SJCRH30 (cell line): ENCODE measurements around the gene OR2M3. TPM values are rescaled to one million over a fixed set of nuclear protein-coding genes. Genes with fewer than 3 reads are reported as not detected.

Experiments
- DNase-seq, 2 experiments: peaks; one replicate each; pipeline ENCODE4 v3.0.0-alpha.2; 2015 to 2020
- H3K27ac ChIP-seq: fragments of 250-450 bp; sonication (Bioruptor Pico); 2 replicates; pipeline ENCODE4 v1.5.1; 2020; ENCODE audit warnings: mild to moderate bottlenecking, moderate library complexity
- H3K27me3 ChIP-seq: fragments of 250-450 bp; sonication (Bioruptor Pico); 2 replicates; pipeline ENCODE4 v1.5.1; 2020; ENCODE audit warnings: mild to moderate bottlenecking, moderate library complexity
- H3K36me3 ChIP-seq: fragments of 250-450 bp; sonication (Bioruptor Pico); 2 replicates; pipeline ENCODE4 v1.5.1; 2020; ENCODE audit warnings: mild to moderate bottlenecking, moderate library complexity
- H3K4me1 ChIP-seq: fragments of 250-450 bp; sonication (Bioruptor Pico); 2 replicates; pipeline ENCODE4 v1.5.1; 2020; ENCODE audit warnings: mild to moderate bottlenecking, moderate library complexity
- H3K4me3 ChIP-seq: fragments of 250-450 bp; sonication (Bioruptor Pico); 2 replicates; pipeline ENCODE4 v1.5.1; 2020; ENCODE audit warnings: mild to moderate bottlenecking, moderate library complexity
- H3K9me3 ChIP-seq: fragments of 250-450 bp; sonication (Bioruptor Pico); replicated peaks from 2 replicates; pipeline ENCODE4 v1.5.1; 2020; ENCODE audit warnings: mild to moderate bottlenecking, moderate library complexity
- total RNA-seq: library from RNA; depleted of rRNA; stranded (reverse); fragments of >200 nt; shearing (Covaris generic); gene quantifications from 2 replicates; pipeline ENCODE4 v1.2.3, GENCODE V29; 2014; rRNA removed

OR2M3 gene
- total RNA-seq = 0.02 TPM in 1 of 2 replicates, not detected in the other

GRCh38 chr1:248196965-248197364 is at the start of gene OR2M3:
Gene OR2M3 (plus strand): TSS chr1:248197265. CDS start chr1:248203068, 5,803 bp downstream.
- no peak within 1 kb of the TSS for H3K4me3 ChIP-seq
- DNase-seq = no peak
- H3K4me1 ChIP-seq = no peaks in the 10 kb centered on the region
- no peaks in the 10 kb centered on the region for H3K9me3 ChIP-seq
- H3K36me3 ChIP-seq = no peaks in the 10 kb centered on the region
- H3K27me3 ChIP-seq = no peaks in the 10 kb centered on the region
- no peak within 1 kb of the TSS for H3K27ac ChIP-seq

- H3K27me3 ChIP-seq = no peaks in the 10 kb centered on the region
- no peak for DNase-seq
- H3K36me3 ChIP-seq = no peaks in the 10 kb centered on the region
- H3K27ac ChIP-seq = no peak overlapping the region
- no peak overlapping the region for H3K4me3 ChIP-seq
- no peaks in the 10 kb centered on the region for H3K4me1 ChIP-seq
- H3K9me3 ChIP-seq = no peaks in the 10 kb centered on the region
These were observed 44.8 kb upstream of the OR2M3 start for GRCh38 chr1:248152056-248152827.

- H3K4me1 ChIP-seq = no peaks in the 10 kb centered on the region
- H3K27me3 ChIP-seq = no peaks in the 10 kb centered on the region
- H3K27ac ChIP-seq = no peak overlapping the region
- H3K9me3 ChIP-seq = no peaks in the 10 kb centered on the region
- no peaks in the 10 kb centered on the region for H3K36me3 ChIP-seq
- DNase-seq = no peak
- H3K4me3 ChIP-seq = no peak overlapping the region
These were observed 41.1 kb upstream of the OR2M3 start for GRCh38 chr1:248155927-248156326.

GRCh38 chr1:248158758-248159157 is 38.3 kb upstream of the OR2M3 start:
- H3K4me3 ChIP-seq = no peak overlapping the region
- H3K27ac ChIP-seq = no peak overlapping the region
- no peaks in the 10 kb centered on the region for H3K9me3 ChIP-seq
- no peak for DNase-seq
- no peaks in the 10 kb centered on the region for H3K27me3 ChIP-seq
- H3K4me1 ChIP-seq = no peaks in the 10 kb centered on the region
- H3K36me3 ChIP-seq = no peaks in the 10 kb centered on the region

GRCh38 chr1:248164031-248164430 is 33.0 kb upstream of the OR2M3 start:
- no peaks in the 10 kb centered on the region for H3K9me3 ChIP-seq
- no peak for DNase-seq
- no peak overlapping the region for H3K4me3 ChIP-seq
- no peaks in the 10 kb centered on the region for H3K36me3 ChIP-seq
- H3K27ac ChIP-seq = no peak overlapping the region
- no peaks in the 10 kb centered on the region for H3K4me1 ChIP-seq
- no peaks in the 10 kb centered on the region for H3K27me3 ChIP-seq

- Histone ChIP-seq H3K27ac (no peak overlapping the region), H3K9me3 (no peaks in the 10 kb centered on the region), H3K36me3 (no peaks in the 10 kb centered on the region), H3K27me3 (no peaks in the 10 kb centered on the region), H3K4me3 (no peak overlapping the region), H3K4me1 (no peaks in the 10 kb centered on the region)
- no peak for DNase-seq
These were observed 31.9 kb upstream of the OR2M3 start for GRCh38 chr1:248165186-248165585.

- H3K27me3 ChIP-seq = no peaks in the 10 kb centered on the region
- no peak for DNase-seq
- H3K9me3 ChIP-seq = no peaks in the 10 kb centered on the region
- no peak within 1 kb of the TSS for H3K27ac ChIP-seq
- no peak within 1 kb of the TSS for H3K4me3 ChIP-seq
- no peaks in the 10 kb centered on the region for H3K4me1 ChIP-seq
- no peaks in the 10 kb centered on the region for H3K36me3 ChIP-seq
These were observed 22.5 kb upstream of the OR2M3 start, which contains the start of gene OR2M2 for GRCh38 chr1:248174521-248174920. Gene OR2M2 (plus strand): TSS chr1:248174821. CDS start chr1:248179986, 5,165 bp downstream.

- no peaks in the 10 kb centered on the region for H3K9me3 ChIP-seq
- no peak overlapping the region for H3K27ac ChIP-seq
- H3K27me3 ChIP-seq = no peaks in the 10 kb centered on the region
- H3K36me3 ChIP-seq = no peaks in the 10 kb centered on the region
- no peaks in the 10 kb centered on the region for H3K4me1 ChIP-seq
- no peak for DNase-seq
- no peak overlapping the region for H3K4me3 ChIP-seq
These were observed 13.1 kb upstream of the OR2M3 start for GRCh38 chr1:248183996-248184395.

GRCh38 chr1:248187363-248187762 is 9.7 kb upstream of the OR2M3 start:
- H3K27ac ChIP-seq = no peak overlapping the region
- no peak overlapping the region for H3K4me3 ChIP-seq
- no peaks in the 10 kb centered on the region for H3K4me1 ChIP-seq
- no peaks in the 10 kb centered on the region for H3K9me3 ChIP-seq
- no peaks in the 10 kb centered on the region for H3K36me3 ChIP-seq
- H3K27me3 ChIP-seq = no peaks in the 10 kb centered on the region
- no peak for DNase-seq

GRCh38 chr1:248189026-248189425 is 8.0 kb upstream of the OR2M3 start:
- no peak overlapping the region for H3K4me3 ChIP-seq
- no peaks in the 10 kb centered on the region for H3K9me3 ChIP-seq
- H3K4me1 ChIP-seq = no peaks in the 10 kb centered on the region
- no peaks in the 10 kb centered on the region for H3K27me3 ChIP-seq
- no peak for DNase-seq
- H3K27ac ChIP-seq = no peak overlapping the region
- no peaks in the 10 kb centered on the region for H3K36me3 ChIP-seq

GRCh38 chr1:248194117-248194516 is 2.9 kb upstream of the OR2M3 start:
- Histone ChIP-seq H3K4me1 (no peaks in the 10 kb centered on the region), H3K9me3 (no peaks in the 10 kb centered on the region), H3K36me3 (no peaks in the 10 kb centered on the region), H3K4me3 (no peak overlapping the region), H3K27me3 (no peaks in the 10 kb centered on the region), H3K27ac (no peak overlapping the region)
- no peak for DNase-seq

- DNase-seq = no peak
- H3K4me1 ChIP-seq = no peaks in the 10 kb centered on the region
These were observed 18.8 kb downstream of the OR2M3 start for GRCh38 chr1:248215880-248216279.

GRCh38 chr1:248225537-248225936 is 28.5 kb downstream of the OR2M3 start:
- no peaks in the 10 kb centered on the region for H3K9me3 ChIP-seq
- no peak for DNase-seq
- no peaks in the 10 kb centered on the region for H3K36me3 ChIP-seq
- no peaks in the 10 kb centered on the region for H3K4me1 ChIP-seq
- no peak overlapping the region for H3K27ac ChIP-seq
- no peaks in the 10 kb centered on the region for H3K27me3 ChIP-seq
- no peak overlapping the region for H3K4me3 ChIP-seq

More at GRCh38 chr1:248215880-248216279, 18.8 kb downstream of the OR2M3 start:
- Histone ChIP-seq H3K9me3 (no peaks in the 10 kb centered on the region), H3K27me3 (no peaks in the 10 kb centered on the region), H3K36me3 (no peaks in the 10 kb centered on the region), H3K4me3 (no peak overlapping the region), H3K27ac (no peak overlapping the region)

- H3K4me1 ChIP-seq = no peaks in the 10 kb centered on the region
These were observed 32.4 kb downstream of the OR2M3 start for GRCh38 chr1:248229360-248229908.

GRCh38 chr1:248231117-248231516 is 34.1 kb downstream of the OR2M3 start, which contains the start of gene OR2M4:
Gene OR2M4 (plus strand): TSS chr1:248231417. CDS start chr1:248238929, 7,512 bp downstream.
- no peak within 1 kb of the TSS for H3K4me3 ChIP-seq
- no peaks in the 10 kb centered on the region for H3K27me3 ChIP-seq
- no peak within 1 kb of the TSS for H3K27ac ChIP-seq
- no peaks in the 10 kb centered on the region for H3K4me1 ChIP-seq
- H3K36me3 ChIP-seq = no peaks in the 10 kb centered on the region
- no peak for DNase-seq
- H3K9me3 ChIP-seq = no peaks in the 10 kb centered on the region

More at GRCh38 chr1:248229360-248229908, 32.4 kb downstream of the OR2M3 start:
- Histone ChIP-seq H3K27ac (no peak overlapping the region), H3K36me3 (no peaks in the 10 kb centered on the region), H3K4me3 (no peak overlapping the region), H3K27me3 (no peaks in the 10 kb centered on the region), H3K9me3 (no peaks in the 10 kb centered on the region)
- no peak for DNase-seq
